ENCODE data around the gene RLBP1. TPM values are rescaled to one million over a fixed set of nuclear protein-coding genes. Genes with fewer than 3 reads are reported as not detected.
"Not testable (repeated sequence)": the region's sequence is repeated elsewhere in the genome, so short reads cannot be mapped to it uniquely, and the experiment has no call there.

RLBP1 gene
- total and polyA plus RNA-seq, 12 donors, result 0.10 to 0.16 TPM; not detected in 10

- WGBS, 4 donors, result 0 to 1% (median 0%) methylated on average over 35 to 69 of the region's 69 CpGs
- Histone ChIP-seq H3K36me3 (replicated peaks in 1 of 2) (no peaks in the 10 kb centered on the region), H3K27ac (peak within 1 kb of the TSS in 1 of 5 donors; percentile 28), H3K4me3 (peak within 1 kb of the TSS; percentile 18 to 80 (median 60)), H3K9me3 (replicated peaks in 1 of 3) (no peaks in the 10 kb centered on the region), H3K27me3 (no peaks in the 10 kb centered on the region), H3K4me1 (replicated peaks in 1 of 2) (peaks cover 5 to 17% of the 10 kb centered on the region in 2 donors)
- peak; percentile 94 to 98 (median 97) for DNase-seq
- peak in 5 of 6 experiments; percentile 10 to 48 (median 38) for TF ChIP-seq CTCF (IDR thresholded peaks at IDR 0.05)
- peak in 1 of 2 donors; percentile 43 for TF ChIP-seq POLR2A (IDR thresholded peaks at IDR 0.05)
- intact Hi-C loops (cut with DNase I), result loop anchor here in 1 of 2 donors (10.0 kb wide), 1 partner anchor 91 kb away; the partner anchor contains the start of gene POLG
Observed at GRCh38 chr15:89243691-89244573, 22.6 kb upstream of the RLBP1 start, which contains the start of gene FANCI. Gene FANCI, plus strand, starts transcription at chr15:89243979. Its CDS starts 3,669 bp downstream, at chr15:89247648.

- Histone ChIP-seq H3K4me1 (replicated peaks in 1 of 2) (peaks cover 5 to 17% of the 10 kb centered on the region in 2 donors), H3K4me3 (peak overlapping the region in 3 of 4 donors; percentile 18 to 80 (median 76)), H3K36me3 (replicated peaks in 1 of 2) (no peaks in the 10 kb centered on the region), H3K9me3 (replicated peaks in 1 of 3) (no peaks in the 10 kb centered on the region), H3K27ac (peak overlapping the region in 1 of 5 donors; percentile 28), H3K27me3 (no peaks in the 10 kb centered on the region)
- intact Hi-C loops (cut with DNase I), result loop anchor here in 1 of 2 donors (10.0 kb wide), 1 partner anchor 92 kb away; the partner anchor contains the start of gene POLG
- TF ChIP-seq POLR2A (IDR thresholded peaks at IDR 0.05), result no peak
- TF ChIP-seq CTCF (IDR thresholded peaks at IDR 0.05), result no peak
- 22 to 49% (median 25%) methylated on average over 18 to 20 of the region's 20 CpGs for WGBS, 4 donors
- DNase-seq, result peak in 3 of 7 donors; percentile 18 to 54 (median 33)
Observed at GRCh38 chr15:89243046-89243690, 21.8 kb upstream of the RLBP1 start.

GRCh38 chr15:89239883-89240810, 18.8 kb upstream of the RLBP1 start:
- not testable (repeated sequence) for DNase-seq
- intact Hi-C loops (cut with DNase I), result loop anchor here in 1 of 2 donors (10.0 kb wide), 1 partner anchor 95 kb away; the partner anchor contains the start of gene POLG
- 88 to 93% (median 89%) methylated on average over 11 to 12 of the region's 12 CpGs for WGBS, 4 donors

GRCh38 chr15:89231832-89232231, 10.5 kb upstream of the RLBP1 start:
- Histone ChIP-seq H3K27me3 (no peaks in the 10 kb centered on the region), H3K27ac (no peak overlapping the region), H3K4me3 (no peak overlapping the region), H3K36me3 (replicated peaks in 1 of 2) (no peaks in the 10 kb centered on the region), H3K9me3 (replicated peaks in 1 of 3) (no peaks in the 10 kb centered on the region), H3K4me1 (replicated peaks in 1 of 2) (no peaks in the 10 kb centered on the region)
- intact Hi-C loops (cut with DNase I), result no loop called here
- no peak for DNase-seq
- no peak for TF ChIP-seq POLR2A (IDR thresholded peaks at IDR 0.05)

More at GRCh38 chr15:89239883-89240810, 18.8 kb upstream of the RLBP1 start:
- not testable (repeated sequence) for H3K9me3 ChIP-seq (replicated peaks in 1 of 3); H3K27ac ChIP-seq; H3K36me3 ChIP-seq (replicated peaks in 1 of 2); H3K27me3 ChIP-seq; H3K4me3 ChIP-seq
- peaks cover 5 to 15% of the 10 kb centered on the region in 2 donors for H3K4me1 ChIP-seq (replicated peaks in 1 of 2)
